Stomach smooth muscle (tissue), 2 donors: ENCODE results near the gene MYH4.

Experiments
- H3K27ac ChIP-seq: one replicate; pipeline ENCODE4 v1.7.0; 2013; ENCODE audit warnings: mild to moderate bottlenecking, low read length, inconsistent platforms
- H3K27me3 ChIP-seq, 2 donors: one replicate each; pipeline ENCODE4 v1.7.0; 2013; ENCODE audit warnings: low read length in 2 of 2; ENCODE audit not compliant: insufficient read depth in 2 of 2, control insufficient read depth in 1 of 2
- H3K36me3 ChIP-seq, 2 donors: one replicate each; pipeline ENCODE4 v1.7.0; 2013; ENCODE audit warnings: low read length in 2 of 2; ENCODE audit not compliant: control insufficient read depth in 2 of 2, insufficient read depth in 2 of 2
- H3K4me1 ChIP-seq: one replicate; pipeline ENCODE4 v1.7.0; 2013; ENCODE audit warnings: low read length; ENCODE audit not compliant: control insufficient read depth, insufficient read depth
- H3K4me3 ChIP-seq, 2 donors: one replicate each; pipeline ENCODE4 v1.7.0; 2013; ENCODE audit warnings: low read length in 2 of 2
- H3K9ac ChIP-seq, 2 donors: one replicate each; pipeline ENCODE4 v1.7.0; 2013; ENCODE audit warnings: low read length in 2 of 2, mild to moderate bottlenecking in 1 of 2
- H3K9me3 ChIP-seq, 2 donors: one replicate each; pipeline ENCODE4 v1.7.0; 2013; ENCODE audit warnings: low read length in 2 of 2; ENCODE audit not compliant: control insufficient read depth in 2 of 2
- donor health status: healthy.
- donor health status: Pancreatic carcinoma.

The MYH4 gene

GRCh38 chr17:10471858-10472257 lies 2.5 kb upstream of the MYH4 start:
- Histone ChIP-seq H3K4me1 (no peaks in the 10 kb centered on the region), H3K27me3 (no peaks in the 10 kb centered on the region)

GRCh38 chr17:10463402-10463801 lies 6.0 kb downstream of the MYH4 start:
- Histone ChIP-seq H3K27ac (no peak overlapping the region), H3K4me3 (no peak overlapping the region), H3K9me3 (no peaks in the 10 kb centered on the region), H3K36me3 (no peaks in the 10 kb centered on the region), H3K27me3 (no peaks in the 10 kb centered on the region), H3K4me1 (no peaks in the 10 kb centered on the region), H3K9ac (no peak overlapping the region)

More at GRCh38 chr17:10471858-10472257, 2.5 kb upstream of the MYH4 start:
- Histone ChIP-seq H3K4me3 (no peak overlapping the region), H3K9me3 (no peaks in the 10 kb centered on the region), H3K36me3 (no peaks in the 10 kb centered on the region), H3K27ac (no peak overlapping the region), H3K9ac (no peak overlapping the region)

- no peaks in the 10 kb centered on the region for H3K9me3 ChIP-seq
- no peak overlapping the region for H3K9ac ChIP-seq
- no peak overlapping the region for H3K4me3 ChIP-seq
- no peak overlapping the region for H3K27ac ChIP-seq
- H3K4me1 ChIP-seq = no peaks in the 10 kb centered on the region
- no peaks in the 10 kb centered on the region for H3K27me3 ChIP-seq
- H3K36me3 ChIP-seq = no peaks in the 10 kb centered on the region
Observed at GRCh38 chr17:10460062-10460461, 9.3 kb downstream of the MYH4 start.

GRCh38 chr17:10458701-10459100 lies 10.7 kb downstream of the MYH4 start:
- H3K27ac ChIP-seq = no peak overlapping the region
- no peaks in the 10 kb centered on the region for H3K36me3 ChIP-seq
- H3K9me3 ChIP-seq = no peaks in the 10 kb centered on the region
- H3K4me1 ChIP-seq = no peaks in the 10 kb centered on the region
- no peaks in the 10 kb centered on the region for H3K27me3 ChIP-seq
- H3K4me3 ChIP-seq = no peak overlapping the region
- H3K9ac ChIP-seq = no peak overlapping the region

- no peak overlapping the region for H3K9ac ChIP-seq
- no peaks in the 10 kb centered on the region for H3K9me3 ChIP-seq
- H3K27ac ChIP-seq = no peak overlapping the region
- H3K4me3 ChIP-seq = no peak overlapping the region
- no peaks in the 10 kb centered on the region for H3K36me3 ChIP-seq
- no peaks in the 10 kb centered on the region for H3K4me1 ChIP-seq
- H3K27me3 ChIP-seq = no peaks in the 10 kb centered on the region
Observed at GRCh38 chr17:10457952-10458351, 11.4 kb downstream of the MYH4 start.

GRCh38 chr17:10447026-10447931 lies 22.1 kb downstream of the MYH4 start:
- no peak overlapping the region for H3K4me3 ChIP-seq
- H3K4me1 ChIP-seq = no peaks in the 10 kb centered on the region
- no peak overlapping the region for H3K27ac ChIP-seq
- no peaks in the 10 kb centered on the region for H3K9me3 ChIP-seq
- H3K27me3 ChIP-seq = no peaks in the 10 kb centered on the region
- H3K36me3 ChIP-seq = no peaks in the 10 kb centered on the region
- H3K9ac ChIP-seq = no peak overlapping the region

- H3K9ac ChIP-seq = no peak overlapping the region
- no peaks in the 10 kb centered on the region for H3K4me1 ChIP-seq
- no peak overlapping the region for H3K27ac ChIP-seq
- H3K9me3 ChIP-seq = no peaks in the 10 kb centered on the region
- H3K27me3 ChIP-seq = no peaks in the 10 kb centered on the region
- no peak overlapping the region for H3K4me3 ChIP-seq
- no peaks in the 10 kb centered on the region for H3K36me3 ChIP-seq
Observed at GRCh38 chr17:10439816-10440215, 29.5 kb downstream of the MYH4 start.

- H3K36me3 ChIP-seq = no peaks in the 10 kb centered on the region
- H3K4me3 ChIP-seq = no peak overlapping the region
- H3K27me3 ChIP-seq = no peaks in the 10 kb centered on the region
- no peaks in the 10 kb centered on the region for H3K4me1 ChIP-seq
- H3K9me3 ChIP-seq = no peaks in the 10 kb centered on the region
- H3K9ac ChIP-seq = no peak overlapping the region
- H3K27ac ChIP-seq = no peak overlapping the region
Observed at GRCh38 chr17:10435096-10435495, 34.3 kb downstream of the MYH4 start.

GRCh38 chr17:10429421-10430045 lies 39.8 kb downstream of the MYH4 start:
- Histone ChIP-seq H3K27me3 (no peaks in the 10 kb centered on the region), H3K9me3 (no peaks in the 10 kb centered on the region), H3K36me3 (no peaks in the 10 kb centered on the region), H3K9ac (no peak overlapping the region), H3K4me1 (no peaks in the 10 kb centered on the region), H3K4me3 (no peak overlapping the region), H3K27ac (no peak overlapping the region)

GRCh38 chr17:10428781-10429180 lies 40.6 kb downstream of the MYH4 start:
- Histone ChIP-seq H3K9me3 (no peaks in the 10 kb centered on the region), H3K27me3 (no peaks in the 10 kb centered on the region), H3K9ac (no peak overlapping the region), H3K27ac (no peak overlapping the region), H3K4me1 (no peaks in the 10 kb centered on the region), H3K4me3 (no peak overlapping the region), H3K36me3 (no peaks in the 10 kb centered on the region)
